B cell (primary cell): Measurements from ENCODE around the gene THADA.

Source experiments
- CTCF ChIP-seq: fragments of 200-600 bp; IDR thresholded peaks from one replicate; pipeline ENCODE4 v1.8.0; 2022; ENCODE audit warnings: antibody characterized with exemption, mild to moderate bottlenecking
- EZH2 ChIP-seq: IDR thresholded peaks from 2 replicates; pipeline ENCODE4 v1.6.1; 2012; ENCODE audit warnings: borderline replicate concordance, low read depth, mild to moderate bottlenecking, moderate library complexity, low read length; ENCODE audit not compliant: insufficient read depth, poor library complexity, severe bottlenecking

DNA sequence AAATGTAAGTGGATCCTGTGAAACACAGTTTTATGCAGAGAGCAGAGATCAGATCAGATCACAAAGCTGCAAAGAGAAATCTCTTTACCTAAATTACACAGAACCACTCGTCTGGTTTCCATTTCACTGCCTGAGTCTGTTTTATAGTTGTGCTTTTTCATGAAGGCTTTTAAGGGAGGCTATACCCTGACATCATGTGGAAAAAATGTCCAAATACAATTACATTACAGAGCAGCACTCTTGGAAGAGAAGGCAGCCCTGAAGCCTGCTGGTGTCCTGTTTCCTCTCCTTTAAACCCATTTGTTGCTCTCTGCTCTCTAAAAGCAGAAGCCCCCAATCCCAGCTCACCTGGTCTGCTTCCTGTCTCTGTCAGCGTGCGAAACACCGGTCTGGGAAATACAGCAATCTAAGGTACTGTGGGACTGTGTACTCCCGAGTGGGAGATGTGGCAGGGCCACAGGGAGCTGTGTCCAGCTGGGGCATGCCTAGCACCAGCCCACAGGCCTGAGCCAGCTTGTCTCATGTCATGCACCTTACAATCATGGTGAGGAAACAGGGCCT lies 344.6 kb downstream of the THADA start:
- no peak for TF ChIP-seq CTCF
- no peak for TF ChIP-seq EZH2
